ENCODE measurements around the gene DTX4.
"Not testable (repeated sequence)": the region's sequence is repeated elsewhere in the genome, so short reads cannot be mapped to it uniquely, and the experiment has no call there.

Gene DTX4

GRCh38 chr11:59171508-59172322 is at the start of gene DTX4:
TSS of gene DTX4 (plus strand) at chr11:59172132. CDS start at chr11:59172596, 464 bp downstream.
- peak; percentile 85 for DNase-seq

GRCh38 chr11:59135648-59136461 is 36.1 kb upstream of the DTX4 start:
- DNase-seq = peak; percentile 77

- DNase-seq = not testable (repeated sequence)
Measured at GRCh38 chr11:59136551-59136950, 35.4 kb upstream of the DTX4 start.

- no peak for DNase-seq
Measured at GRCh38 chr11:59137190-59137589, 34.7 kb upstream of the DTX4 start.

- no peak for DNase-seq
Measured at GRCh38 chr11:59138643-59139042, 33.3 kb upstream of the DTX4 start.

- DNase-seq = no peak
Measured at GRCh38 chr11:59141191-59141590, 30.7 kb upstream of the DTX4 start.

- no peak for DNase-seq
Measured at GRCh38 chr11:59141673-59142460, 30.1 kb upstream of the DTX4 start.

GRCh38 chr11:59142530-59143507 is 29.1 kb upstream of the DTX4 start, which contains the start of gene FAM111A:
TSS of gene FAM111A (plus strand) at chr11:59142856. CDS start at chr11:59148873, 6,017 bp downstream.
- peak; percentile 86 for DNase-seq

GRCh38 chr11:59144096-59144495 is 27.8 kb upstream of the DTX4 start:
- no peak for DNase-seq

- peak; percentile 95 for DNase-seq
Measured at GRCh38 chr11:59144579-59145345, 27.2 kb upstream of the DTX4 start.

GRCh38 chr11:59145534-59145933 is 26.4 kb upstream of the DTX4 start:
- DNase-seq = no peak

- no peak for DNase-seq
Measured at GRCh38 chr11:59151761-59152160, 20.2 kb upstream of the DTX4 start.

GRCh38 chr11:59152312-59152951 is 19.5 kb upstream of the DTX4 start:
- no peak for DNase-seq

GRCh38 chr11:59154610-59155009 is 17.3 kb upstream of the DTX4 start:
- no peak for DNase-seq

GRCh38 chr11:59157433-59157832 is 14.5 kb upstream of the DTX4 start:
- no peak for DNase-seq

GRCh38 chr11:59158206-59159068 is 13.5 kb upstream of the DTX4 start:
- DNase-seq = peak; percentile 79

- DNase-seq = no peak
Measured at GRCh38 chr11:59164028-59164427, 7.9 kb upstream of the DTX4 start.

GRCh38 chr11:59172345-59173079 is 580 bp downstream of the DTX4 start:
- no peak for DNase-seq
